Small intestine (tissue), 16 donors: ENCODE results near the gene SUMO4. TPM values are rescaled to one million over a fixed set of nuclear protein-coding genes. Genes with fewer than 3 reads are reported as not detected.

Experiments used
- DNase-seq, 2 donors: peaks; one replicate each; pipeline versions ENCODE4 v3.0.0 to v3.0.0-alpha.2; 2013
- FAIRE-seq: peaks from 2 replicates; lab custom pipeline; 2012; peaks lifted over from hg19 to GRCh38; lab: Jason Lieb, UNC
- H3K27ac ChIP-seq, 3 donors: one replicate each; pipeline ENCODE4 v1.5.1; 2013; ENCODE audit warnings: low read length in 2 of 3, mild to moderate bottlenecking in 2 of 3, control low read depth in 1 of 3, inconsistent platforms in 1 of 3, low read depth in 1 of 3, moderate library complexity in 1 of 3
- H3K27me3 ChIP-seq, 3 donors: one replicate each; pipeline ENCODE4 v1.6.1; 2013; ENCODE audit warnings: low read length in 3 of 3, inconsistent platforms in 1 of 3; ENCODE audit not compliant: control insufficient read depth in 3 of 3, insufficient read depth in 3 of 3
- H3K36me3 ChIP-seq, 3 donors: one replicate each; pipeline ENCODE4 v1.6.1; 2013; ENCODE audit warnings: low read length in 3 of 3, inconsistent platforms in 1 of 3, low read depth in 1 of 3, mild to moderate bottlenecking in 1 of 3, moderate library complexity in 1 of 3; ENCODE audit not compliant: control insufficient read depth in 3 of 3, insufficient read depth in 2 of 3
- H3K4me1 ChIP-seq, 3 donors: one replicate each; pipeline ENCODE4 v1.6.1; 2013; ENCODE audit warnings: low read length in 2 of 3, inconsistent platforms in 1 of 3, low read depth in 1 of 3, mild to moderate bottlenecking in 1 of 3, moderate library complexity in 1 of 3; ENCODE audit not compliant: control insufficient read depth in 3 of 3, insufficient read depth in 2 of 3
- H3K4me3 ChIP-seq, 3 donors: one replicate each; pipeline ENCODE4 v1.5.1; 2013; ENCODE audit warnings: low read length in 3 of 3, control low read depth in 1 of 3, inconsistent platforms in 1 of 3, low read depth in 1 of 3, mild to moderate bottlenecking in 1 of 3, moderate library complexity in 1 of 3
- H3K9me3 ChIP-seq, 2 donors: one replicate each; pipeline ENCODE4 v1.6.1; 2013; ENCODE audit warnings: low read depth in 1 of 2, low read length in 1 of 2; ENCODE audit not compliant: control insufficient read depth in 2 of 2, insufficient read depth in 1 of 2
- WGBS, 3 donors: extraction: QIAGEN DNeasy Blood & Tissue Kit; methylation state at CpG; one replicate each; pipeline ENCODE4 v1.1.7; 2013; 5-methylcytosine and 5-hydroxymethylcytosine counted together
- long read RNA-seq, 10 donors: transcript quantifications; one replicate each; lab custom pipeline, GENCODE V29; 2026
- polyA plus RNA-seq, 4 donors: library from polyadenylated mRNA; stranded (reverse) in 3 of 4; unstranded in 1 of 4; fragments of 200-250 nt in 3 of 4; fragments of 120-200 nt in 1 of 4; gene quantifications; one replicate each; pipeline versions ENCODE4 v1.2.1 to v1.2.3, GENCODE V29; 2013
- donor health status: healthy with polysubstance abuse.
- donor health status: control.
- donor health status: control.
- donor health status: Bipolar disorder and iron deficiency.
- donor health status: healthy.

The SUMO4 gene
- under 1 TPM in 1 of 4 donors, not detected in 3; 0.28 TPM for polyA plus RNA-seq
- long read RNA-seq, donor 1: 0 reads
- long read RNA-seq, donor 2: 0 reads
- long read RNA-seq, donor 3: 0 reads
- long read RNA-seq, donor 4: 0 reads
- long read RNA-seq, donor 5: 0 reads
- long read RNA-seq, donor 6: 0 reads
- long read RNA-seq, donor 7: 0 reads
- long read RNA-seq, donor 8, partial matches to known transcripts: 0 of 1 reads
- long read RNA-seq, donor 8, other reads (novel, unspliced or antisense): 0 of 1 reads
- long read RNA-seq, donor 9: 0 reads
- long read RNA-seq, donor 10: 0 reads

GRCh38 chr6:149400050-149400449, at the start of gene SUMO4:
SUMO4 (plus strand) TSS chr6:149400262; CDS start chr6:149400392, 130 bp downstream.
- H3K36me3 ChIP-seq: peaks cover 4 to 7% (median 6%) of the 10 kb centered on the region in 3 donors
- no peaks in the 10 kb centered on the region for H3K4me1 ChIP-seq
- DNase-seq (no peak), FAIRE-seq (no peak)
- WGBS, 3 donors: 96 to 99% (median 97%) methylated on average over 11 of the region's 11 CpGs
- no peaks in the 10 kb centered on the region for H3K27me3 ChIP-seq
- H3K27ac ChIP-seq: no peak within 1 kb of the TSS
- no peaks in the 10 kb centered on the region for H3K9me3 ChIP-seq
- H3K4me3 ChIP-seq: no peak within 1 kb of the TSS

- Histone ChIP-seq H3K27ac (no peak overlapping the region), H3K36me3 (peaks cover 0 to under 1% (median 0%) of the 10 kb centered on the region in 3 donors), H3K9me3 (no peaks in the 10 kb centered on the region), H3K27me3 (no peaks in the 10 kb centered on the region), H3K4me1 (no peaks in the 10 kb centered on the region), H3K4me3 (no peak overlapping the region)
- WGBS, 3 donors: 15 to 61% (median 41%) methylated on average over 2 of the region's 2 CpGs
- DNase-seq: peak in 1 of 2 donors; percentile 40
- FAIRE-seq: no peak
These were observed 46.1 kb upstream of the SUMO4 start for GRCh38 chr6:149354009-149354408.

GRCh38 chr6:149356081-149356750, 43.8 kb upstream of the SUMO4 start:
- Histone ChIP-seq H3K36me3 (peaks cover 0 to 9% (median 0%) of the 10 kb centered on the region in 3 donors), H3K9me3 (peaks cover 0 to 3% of the 10 kb centered on the region in 2 donors), H3K27ac (no peak overlapping the region), H3K4me3 (no peak overlapping the region), H3K4me1 (peaks cover 0 to 1% (median 0%) of the 10 kb centered on the region in 3 donors), H3K27me3 (no peaks in the 10 kb centered on the region)
- FAIRE-seq (no peak), DNase-seq (no peak)
- WGBS, 3 donors: 87 to 94% (median 90%) methylated on average over 6 of the region's 6 CpGs

GRCh38 chr6:149357726-149358538, 42.1 kb upstream of the SUMO4 start:
- H3K36me3 ChIP-seq: peaks cover 0 to 13% (median 0%) of the 10 kb centered on the region in 3 donors
- FAIRE-seq: no peak
- no peak overlapping the region for H3K27ac ChIP-seq
- peaks cover 0 to 1% (median 0%) of the 10 kb centered on the region in 3 donors for H3K4me1 ChIP-seq
- H3K4me3 ChIP-seq: no peak overlapping the region
- H3K27me3 ChIP-seq: no peaks in the 10 kb centered on the region
- no peak for DNase-seq
- 93 to 94% (median 93%) methylated on average over 17 of the region's 17 CpGs for WGBS, 3 donors
- peaks cover 0 to 6% of the 10 kb centered on the region in 2 donors for H3K9me3 ChIP-seq

GRCh38 chr6:149359440-149359839, 40.6 kb upstream of the SUMO4 start:
- FAIRE-seq: no peak
- peaks cover 0 to 3% (median 1%) of the 10 kb centered on the region in 3 donors for H3K4me1 ChIP-seq
- no peak for DNase-seq

GRCh38 chr6:149360536-149360935, 39.5 kb upstream of the SUMO4 start:
- FAIRE-seq: no peak

More at GRCh38 chr6:149359440-149359839, 40.6 kb upstream of the SUMO4 start:
- peaks cover 0 to 13% (median 0%) of the 10 kb centered on the region in 3 donors for H3K36me3 ChIP-seq
- H3K27ac ChIP-seq: no peak overlapping the region
- H3K4me3 ChIP-seq: no peak overlapping the region
- H3K27me3 ChIP-seq: no peaks in the 10 kb centered on the region
- peaks cover 0 to 6% of the 10 kb centered on the region in 2 donors for H3K9me3 ChIP-seq

GRCh38 chr6:149362289-149362688, 37.8 kb upstream of the SUMO4 start:
- H3K27me3 ChIP-seq: no peaks in the 10 kb centered on the region
- peaks cover 0 to 3% (median 1%) of the 10 kb centered on the region in 3 donors for H3K4me1 ChIP-seq
- 92 to 95% (median 92%) methylated on average over 5 of the region's 5 CpGs for WGBS, 3 donors
- peaks cover 0 to 13% (median 0%) of the 10 kb centered on the region in 3 donors for H3K36me3 ChIP-seq
- H3K27ac ChIP-seq: no peak overlapping the region
- peaks cover 0 to 6% of the 10 kb centered on the region in 2 donors for H3K9me3 ChIP-seq
- FAIRE-seq (no peak), DNase-seq (peak in 1 of 2 donors; percentile 25)
- no peak overlapping the region for H3K4me3 ChIP-seq

More at GRCh38 chr6:149360536-149360935, 39.5 kb upstream of the SUMO4 start:
- H3K4me3 ChIP-seq: no peak overlapping the region
- peaks cover 0 to 6% of the 10 kb centered on the region in 2 donors for H3K9me3 ChIP-seq
- no peak for DNase-seq
- H3K27me3 ChIP-seq: no peaks in the 10 kb centered on the region
- peaks cover 0 to 3% (median 1%) of the 10 kb centered on the region in 3 donors for H3K4me1 ChIP-seq
- H3K27ac ChIP-seq: no peak overlapping the region
- H3K36me3 ChIP-seq: peaks cover 0 to 13% (median 0%) of the 10 kb centered on the region in 3 donors
- 77 to 93% (median 80%) methylated on average over 3 of the region's 3 CpGs for WGBS, 3 donors

- FAIRE-seq (no peak), DNase-seq (no peak)
- Histone ChIP-seq H3K4me3 (no peak overlapping the region), H3K27ac (no peak overlapping the region), H3K9me3 (peaks cover 0 to 6% of the 10 kb centered on the region in 2 donors), H3K36me3 (peaks cover 0 to 13% (median 0%) of the 10 kb centered on the region in 3 donors), H3K4me1 (peaks cover 0 to 3% (median 1%) of the 10 kb centered on the region in 3 donors), H3K27me3 (no peaks in the 10 kb centered on the region)
- 90 to 100% (median 92%) methylated on average over 1 of the region's 1 CpG for WGBS, 3 donors
These were observed 36.9 kb upstream of the SUMO4 start for GRCh38 chr6:149363154-149363553.
